ENCODE results near the gene PEBP1.

- TF ChIP-seq, protein P1, sequence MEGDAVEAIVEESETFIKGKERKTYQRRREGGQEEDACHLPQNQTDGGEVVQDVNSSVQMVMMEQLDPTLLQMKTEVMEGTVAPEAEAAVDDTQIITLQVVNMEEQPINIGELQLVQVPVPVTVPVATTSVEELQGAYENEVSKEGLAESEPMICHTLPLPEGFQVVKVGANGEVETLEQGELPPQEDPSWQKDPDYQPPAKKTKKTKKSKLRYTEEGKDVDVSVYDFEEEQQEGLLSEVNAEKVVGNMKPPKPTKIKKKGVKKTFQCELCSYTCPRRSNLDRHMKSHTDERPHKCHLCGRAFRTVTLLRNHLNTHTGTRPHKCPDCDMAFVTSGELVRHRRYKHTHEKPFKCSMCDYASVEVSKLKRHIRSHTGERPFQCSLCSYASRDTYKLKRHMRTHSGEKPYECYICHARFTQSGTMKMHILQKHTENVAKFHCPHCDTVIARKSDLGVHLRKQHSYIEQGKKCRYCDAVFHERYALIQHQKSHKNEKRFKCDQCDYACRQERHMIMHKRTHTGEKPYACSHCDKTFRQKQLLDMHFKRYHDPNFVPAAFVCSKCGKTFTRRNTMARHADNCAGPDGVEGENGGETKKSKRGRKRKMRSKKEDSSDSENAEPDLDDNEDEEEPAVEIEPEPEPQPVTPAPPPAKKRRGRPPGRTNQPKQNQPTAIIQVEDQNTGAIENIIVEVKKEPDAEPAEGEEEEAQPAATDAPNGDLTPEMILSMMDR (IDR thresholded peaks at IDR 0.05; ENCODE audit: insufficient read depth, low read length, poor library complexity, severe bottlenecking), result no peak
- no peak for TF ChIP-seq EZH2phosphoT487 (conservative IDR thresholded peaks at IDR 0.05; ENCODE audit: low read length)
These were observed 46.1 kb upstream of the PEBP1 start for GRCh38 chr12:118089782-118090181.

Measured in SU-DHL-6 (cell line).